Measurements from ENCODE around the gene ZNF354C. TPM values are rescaled to one million over a fixed set of nuclear protein-coding genes. Genes with fewer than 3 reads are reported as not detected.

The ZNF354C gene
- total and polyA plus RNA-seq, 2 of the 13 experiments (the other 11 are each of a cell fraction or from before 2014, with no cell fraction given), result 0.02 TPM; not detected in 1

- TF ChIP-seq ZBTB20 (CRISPR knock-in tag; IDR thresholded peaks at IDR 0.05; ENCODE audit: borderline replicate concordance, low read depth) (no peak), ZSCAN20 (CRISPR knock-in tag; IDR thresholded peaks at IDR 0.05; ENCODE audit: borderline replicate concordance) (0 out of 2 replicates have a peak, but pooled peaks have one; percentile 53), ZNF3 (CRISPR knock-in tag; IDR thresholded peaks at IDR 0.05) (no peak), ZC3H13 (CRISPR knock-in tag; IDR thresholded peaks at IDR 0.05) (0 out of 2 replicates have a peak, but pooled peaks have one; percentile 22), THYN1 (CRISPR knock-in tag; IDR thresholded peaks at IDR 0.05; ENCODE audit: borderline replicate concordance, low read depth) (no peak), ZBTB37 (CRISPR knock-in tag; IDR thresholded peaks at IDR 0.05) (no peak), ZNF543 (CRISPR knock-in tag; IDR thresholded peaks at IDR 0.05) (no peak), ZNF121 (CRISPR knock-in tag; IDR thresholded peaks at IDR 0.05) (no peak), ZNF792 (CRISPR knock-in tag; IDR thresholded peaks at IDR 0.05) (no peak), ZNF234 (CRISPR knock-in tag; conservative IDR thresholded peaks at IDR 0.05) (no peak), ZNF558 (CRISPR knock-in tag; IDR thresholded peaks at IDR 0.05; ENCODE audit: borderline replicate concordance) (no peak; the same call in 1 of the 2 replicates), MXD3 (CRISPR knock-in tag; IDR thresholded peaks at IDR 0.05) (no peak; the same call in 1 of the 2 replicates), SMAD3 (CRISPR knock-in tag; IDR thresholded peaks at IDR 0.05) (no peak), SOX5 (CRISPR knock-in tag; IDR thresholded peaks at IDR 0.05; ENCODE audit: borderline replicate concordance) (no peak), UBTF (CRISPR knock-in tag; IDR thresholded peaks at IDR 0.05) (peak; percentile 34; the same call in 1 of the 2 replicates), ZFAT (CRISPR knock-in tag; conservative IDR thresholded peaks at IDR 0.05) (no peak), HHEX (CRISPR knock-in tag; IDR thresholded peaks at IDR 0.05) (no peak), DNMT1 (CRISPR knock-in tag; IDR thresholded peaks at IDR 0.05) (no peak), ZNF256 (CRISPR knock-in tag; conservative IDR thresholded peaks at IDR 0.05) (no peak), ZBTB1 (CRISPR knock-in tag; IDR thresholded peaks at IDR 0.05; ENCODE audit: borderline replicate concordance) (no peak), ZNF678 (CRISPR knock-in tag; IDR thresholded peaks at IDR 0.05) (no peak), DNMT3B (CRISPR knock-in tag; conservative IDR thresholded peaks at IDR 0.05) (no peak)
- TF ChIP-seq, protein P1, sequence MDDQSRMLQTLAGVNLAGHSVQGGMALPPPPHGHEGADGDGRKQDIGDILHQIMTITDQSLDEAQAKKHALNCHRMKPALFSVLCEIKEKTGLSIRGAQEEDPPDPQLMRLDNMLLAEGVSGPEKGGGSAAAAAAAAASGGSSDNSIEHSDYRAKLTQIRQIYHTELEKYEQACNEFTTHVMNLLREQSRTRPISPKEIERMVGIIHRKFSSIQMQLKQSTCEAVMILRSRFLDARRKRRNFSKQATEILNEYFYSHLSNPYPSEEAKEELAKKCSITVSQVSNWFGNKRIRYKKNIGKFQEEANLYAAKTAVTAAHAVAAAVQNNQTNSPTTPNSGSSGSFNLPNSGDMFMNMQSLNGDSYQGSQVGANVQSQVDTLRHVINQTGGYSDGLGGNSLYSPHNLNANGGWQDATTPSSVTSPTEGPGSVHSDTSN (CRISPR knock-in tag; IDR thresholded peaks at IDR 0.05; ENCODE audit: borderline replicate concordance), result no peak
Observed at GRCh38 chr5:179023528-179024189, 36.5 kb upstream of the ZNF354C start, which contains the start of gene ZNF879 (continued).

All from HepG2 (cell line).